Measurements from ENCODE around the gene NUTM1. TPM values are rescaled to one million over a fixed set of nuclear protein-coding genes. Genes with fewer than 3 reads are reported as not detected.
A peak's percentile ranks its signal among the peaks of the same experiment; 100 is the strongest.

Gene NUTM1
- polyA plus RNA-seq, 1 of the 3 experiments (the other 2 are of a cell fraction) = not detected

DNA sequence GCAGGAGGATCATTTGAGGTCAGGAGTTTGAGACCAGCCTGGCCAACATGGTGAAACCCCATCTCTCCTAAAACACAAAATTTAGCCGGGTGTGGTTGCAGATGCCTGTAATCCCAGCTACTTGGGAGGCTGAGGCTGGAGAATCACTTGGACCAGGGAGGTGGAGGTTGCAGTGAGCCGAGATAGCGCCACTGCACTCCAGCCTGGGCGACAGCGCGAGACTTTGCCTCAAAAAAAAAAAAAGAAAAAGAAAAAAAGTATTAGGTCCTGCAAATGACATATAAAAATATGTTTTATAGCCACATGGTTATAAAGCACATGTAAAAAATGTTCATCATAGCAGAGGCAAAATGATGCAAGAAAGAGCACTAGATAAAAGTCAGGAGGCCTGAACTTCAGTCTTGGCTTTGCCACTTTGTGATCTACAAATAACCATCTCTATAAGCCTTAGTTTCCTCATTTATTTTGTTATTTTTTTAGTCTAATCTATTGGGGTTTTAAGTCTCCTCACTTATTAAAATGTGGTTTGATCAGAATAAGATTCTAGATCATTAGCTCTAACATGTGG, 10.5 kb upstream of the NUTM1 start:
- DNase-seq = no peak
- ChIA-PET CTCF (interaction anchor here (1.1 kb wide), 1 partner anchor 10 kb away, joined by 5 read pairs; the partner anchor contains the start of genes NOP10 and NUTM1), POLR2A (no interaction called here)
- Histone ChIP-seq H3K9ac (no peak overlapping the region), H3F3A (replicated peaks; ENCODE audit: insufficient read depth) (no peaks in the 10 kb centered on the region), H3K9me2 (no peaks in the 10 kb centered on the region), H3K4me1 (ENCODE audit: control insufficient read depth in 1 of 2, insufficient read depth in 2 of 2, low read depth in 1 of 2, low read length in 1 of 2) (peaks cover 10 to 22% of the 10 kb centered on the region in 2 experiments; a peak in 3 of 4 replicates), H4K20me1 (ENCODE audit: insufficient read depth) (no peaks in the 10 kb centered on the region), H3K9me3 (no peaks in the 10 kb centered on the region), H3K27me3 (ENCODE audit: insufficient read depth) (no peaks in the 10 kb centered on the region), H3K4me3 (ENCODE audit: low read depth in 2 of 2, low read length in 1 of 2) (no peak overlapping the region), H2AFZ (ENCODE audit: low read depth) (no peak overlapping the region), H3K4me2 (no peak overlapping the region), H3K27ac (ENCODE audit: low read depth in 2 of 2, low read length in 1 of 2) (no peak overlapping the region), H3K79me2 (ENCODE audit: insufficient read depth) (peaks cover 30% of the 10 kb centered on the region), H3K36me3 (replicated peaks in 1 of 2; ENCODE audit: control insufficient read depth in 1 of 2, insufficient read depth in 2 of 2, low read length in 1 of 2) (no peaks in the 10 kb centered on the region)
- TF ChIP-seq NRF1 (IDR thresholded peaks at IDR 0.05; ENCODE audit: low read depth, low read length) (no peak), TAF1 (IDR thresholded peaks at IDR 0.05; ENCODE audit: borderline replicate concordance, low read depth, low read length) (no peak), SIN3A (IDR thresholded peaks at IDR 0.05; ENCODE audit: borderline replicate concordance, low read depth, low read length) (no peak), POLR2AphosphoS5 (IDR thresholded peaks at IDR 0.05; ENCODE audit: low read depth, low read length) (no peak), FOXM1 (IDR thresholded peaks at IDR 0.05; ENCODE audit: low read depth) (no peak), SMC3 (IDR thresholded peaks at IDR 0.05; ENCODE audit: low read depth, low read length) (no peak), ELF1 (IDR thresholded peaks at IDR 0.05) (no peak), JUND (IDR thresholded peaks at IDR 0.05) (no peak), RFX5 (IDR thresholded peaks at IDR 0.05; ENCODE audit: low read length) (no peak), RAD21 (IDR thresholded peaks at IDR 0.05; ENCODE audit: low read length) (no peak), GABPA (IDR thresholded peaks at IDR 0.05; ENCODE audit: low read depth) (no peak), TCF12 (IDR thresholded peaks at IDR 0.05) (no peak), FOXJ3 (CRISPR knock-in tag; IDR thresholded peaks at IDR 0.05) (no peak)
- TF ChIP-seq, protein P1, sequence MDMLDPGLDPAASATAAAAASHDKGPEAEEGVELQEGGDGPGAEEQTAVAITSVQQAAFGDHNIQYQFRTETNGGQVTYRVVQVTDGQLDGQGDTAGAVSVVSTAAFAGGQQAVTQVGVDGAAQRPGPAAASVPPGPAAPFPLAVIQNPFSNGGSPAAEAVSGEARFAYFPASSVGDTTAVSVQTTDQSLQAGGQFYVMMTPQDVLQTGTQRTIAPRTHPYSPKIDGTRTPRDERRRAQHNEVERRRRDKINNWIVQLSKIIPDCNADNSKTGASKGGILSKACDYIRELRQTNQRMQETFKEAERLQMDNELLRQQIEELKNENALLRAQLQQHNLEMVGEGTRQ (IDR thresholded peaks at IDR 0.05; ENCODE audit: borderline replicate concordance, low read depth, low read length) = no peak
- TF ChIP-seq, protein P2, sequence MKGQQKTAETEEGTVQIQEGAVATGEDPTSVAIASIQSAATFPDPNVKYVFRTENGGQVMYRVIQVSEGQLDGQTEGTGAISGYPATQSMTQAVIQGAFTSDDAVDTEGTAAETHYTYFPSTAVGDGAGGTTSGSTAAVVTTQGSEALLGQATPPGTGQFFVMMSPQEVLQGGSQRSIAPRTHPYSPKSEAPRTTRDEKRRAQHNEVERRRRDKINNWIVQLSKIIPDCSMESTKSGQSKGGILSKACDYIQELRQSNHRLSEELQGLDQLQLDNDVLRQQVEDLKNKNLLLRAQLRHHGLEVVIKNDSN (IDR thresholded peaks at IDR 0.05; ENCODE audit: borderline replicate concordance, low read depth) = no peak
- 88% methylated on average over 6 of the region's 6 CpGs for WGBS (ENCODE audit: low lambda C conversion rate)

DNA sequence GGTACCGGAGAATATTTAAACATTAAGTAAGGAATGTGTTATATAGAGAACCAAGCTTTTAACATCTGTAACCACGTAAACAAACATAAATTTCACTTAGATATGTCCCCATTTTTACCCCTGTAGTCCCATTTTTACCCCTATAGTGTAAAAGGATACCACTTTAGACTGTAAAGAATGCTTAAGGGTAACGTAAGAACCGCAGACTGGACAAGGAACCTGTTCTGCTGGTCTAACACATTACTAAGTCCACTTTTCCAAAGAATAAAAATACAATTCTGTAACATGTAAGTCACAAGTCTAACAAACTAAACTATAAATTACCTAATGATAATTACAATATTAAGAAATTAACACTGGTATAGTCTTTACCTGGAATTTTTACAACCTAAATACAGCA, 8.4 kb upstream of the NUTM1 start:
- H3K9me2 ChIP-seq = no peaks in the 10 kb centered on the region
- 0 out of 4 replicates have a peak overlapping the region, but pooled peaks of 1 of the 2 experiments have one; percentile 34 for H3K27ac ChIP-seq (ENCODE audit: low read depth in 2 of 2, low read length in 1 of 2)
- H2AFZ ChIP-seq (ENCODE audit: low read depth) = no peak overlapping the region; the same call in 1 of the 2 replicates
- H3K9me3 ChIP-seq = no peaks in the 10 kb centered on the region
- POLR2A ChIA-PET = no interaction called here
- H3K4me2 ChIP-seq = peak overlapping the region; percentile 93
- H3K79me2 ChIP-seq (ENCODE audit: insufficient read depth) = peaks cover 38% of the 10 kb centered on the region
- H3K36me3 ChIP-seq (replicated peaks in 1 of 2; ENCODE audit: control insufficient read depth in 1 of 2, insufficient read depth in 2 of 2, low read length in 1 of 2) = peaks cover 10 to 15% of the 10 kb centered on the region in 2 experiments
- TF ChIP-seq FOXJ3 (CRISPR knock-in tag; IDR thresholded peaks at IDR 0.05) (no peak), RFX5 (IDR thresholded peaks at IDR 0.05; ENCODE audit: low read length) (no peak), SMC3 (IDR thresholded peaks at IDR 0.05; ENCODE audit: low read depth, low read length) (no peak), FOXM1 (IDR thresholded peaks at IDR 0.05; ENCODE audit: low read depth) (no peak), JUND (IDR thresholded peaks at IDR 0.05) (no peak), RAD21 (IDR thresholded peaks at IDR 0.05; ENCODE audit: low read length) (no peak), SIN3A (IDR thresholded peaks at IDR 0.05; ENCODE audit: borderline replicate concordance, low read depth, low read length) (no peak), EZH2phosphoT487 (IDR thresholded peaks at IDR 0.05; ENCODE audit: borderline replicate concordance, low read depth) (no peak), TCF12 (IDR thresholded peaks at IDR 0.05) (no peak)
- TF ChIP-seq, protein P3, sequence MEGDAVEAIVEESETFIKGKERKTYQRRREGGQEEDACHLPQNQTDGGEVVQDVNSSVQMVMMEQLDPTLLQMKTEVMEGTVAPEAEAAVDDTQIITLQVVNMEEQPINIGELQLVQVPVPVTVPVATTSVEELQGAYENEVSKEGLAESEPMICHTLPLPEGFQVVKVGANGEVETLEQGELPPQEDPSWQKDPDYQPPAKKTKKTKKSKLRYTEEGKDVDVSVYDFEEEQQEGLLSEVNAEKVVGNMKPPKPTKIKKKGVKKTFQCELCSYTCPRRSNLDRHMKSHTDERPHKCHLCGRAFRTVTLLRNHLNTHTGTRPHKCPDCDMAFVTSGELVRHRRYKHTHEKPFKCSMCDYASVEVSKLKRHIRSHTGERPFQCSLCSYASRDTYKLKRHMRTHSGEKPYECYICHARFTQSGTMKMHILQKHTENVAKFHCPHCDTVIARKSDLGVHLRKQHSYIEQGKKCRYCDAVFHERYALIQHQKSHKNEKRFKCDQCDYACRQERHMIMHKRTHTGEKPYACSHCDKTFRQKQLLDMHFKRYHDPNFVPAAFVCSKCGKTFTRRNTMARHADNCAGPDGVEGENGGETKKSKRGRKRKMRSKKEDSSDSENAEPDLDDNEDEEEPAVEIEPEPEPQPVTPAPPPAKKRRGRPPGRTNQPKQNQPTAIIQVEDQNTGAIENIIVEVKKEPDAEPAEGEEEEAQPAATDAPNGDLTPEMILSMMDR (IDR thresholded peaks at IDR 0.05) = no peak
- TF ChIP-seq, protein P4, sequence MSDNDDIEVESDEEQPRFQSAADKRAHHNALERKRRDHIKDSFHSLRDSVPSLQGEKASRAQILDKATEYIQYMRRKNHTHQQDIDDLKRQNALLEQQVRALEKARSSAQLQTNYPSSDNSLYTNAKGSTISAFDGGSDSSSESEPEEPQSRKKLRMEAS (IDR thresholded peaks at IDR 0.05; ENCODE audit: low read depth) = no peak
- TF ChIP-seq, protein P5, sequence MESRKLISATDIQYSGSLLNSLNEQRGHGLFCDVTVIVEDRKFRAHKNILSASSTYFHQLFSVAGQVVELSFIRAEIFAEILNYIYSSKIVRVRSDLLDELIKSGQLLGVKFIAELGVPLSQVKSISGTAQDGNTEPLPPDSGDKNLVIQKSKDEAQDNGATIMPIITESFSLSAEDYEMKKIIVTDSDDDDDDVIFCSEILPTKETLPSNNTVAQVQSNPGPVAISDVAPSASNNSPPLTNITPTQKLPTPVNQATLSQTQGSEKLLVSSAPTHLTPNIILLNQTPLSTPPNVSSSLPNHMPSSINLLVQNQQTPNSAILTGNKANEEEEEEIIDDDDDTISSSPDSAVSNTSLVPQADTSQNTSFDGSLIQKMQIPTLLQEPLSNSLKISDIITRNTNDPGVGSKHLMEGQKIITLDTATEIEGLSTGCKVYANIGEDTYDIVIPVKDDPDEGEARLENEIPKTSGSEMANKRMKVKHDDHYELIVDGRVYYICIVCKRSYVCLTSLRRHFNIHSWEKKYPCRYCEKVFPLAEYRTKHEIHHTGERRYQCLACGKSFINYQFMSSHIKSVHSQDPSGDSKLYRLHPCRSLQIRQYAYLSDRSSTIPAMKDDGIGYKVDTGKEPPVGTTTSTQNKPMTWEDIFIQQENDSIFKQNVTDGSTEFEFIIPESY (IDR thresholded peaks at IDR 0.05; ENCODE audit: borderline replicate concordance, low read depth) = no peak
- TF ChIP-seq, protein P1 (IDR thresholded peaks at IDR 0.05; ENCODE audit: borderline replicate concordance, low read depth, low read length) = no peak
- H3K4me3 ChIP-seq (ENCODE audit: low read depth in 2 of 2, low read length in 1 of 2) = peak overlapping the region in 1 of 2 experiments; percentile 46; a peak in 1 of 4 replicates
- H3K27me3 ChIP-seq (ENCODE audit: insufficient read depth) = no peaks in the 10 kb centered on the region
- H3K4me1 ChIP-seq (ENCODE audit: control insufficient read depth in 1 of 2, insufficient read depth in 2 of 2, low read depth in 1 of 2, low read length in 1 of 2) = peaks cover 10 to 27% of the 10 kb centered on the region in 2 experiments; a peak in 3 of 4 replicates
- no peaks in the 10 kb centered on the region for H4K20me1 ChIP-seq (ENCODE audit: insufficient read depth)
- WGBS (ENCODE audit: low lambda C conversion rate) = 93% methylated on average over 4 of the region's 4 CpGs
- H3F3A ChIP-seq (replicated peaks; ENCODE audit: insufficient read depth) = peaks cover 16% of the 10 kb centered on the region
- CTCF ChIA-PET = no interaction called here
- DNase-seq = no peak
- H3K9ac ChIP-seq = no peak overlapping the region; the same call in 1 of the 2 replicates

All from SK-N-SH (cell line).